Measurements from ENCODE around the gene CDKL5.

Gene CDKL5

GRCh38 chrX:18573556-18573955 lies 148.1 kb downstream of the CDKL5 start:
- H3K4me1 ChIP-seq (ENCODE audit: insufficient read depth, poor library complexity, severe bottlenecking), result peaks cover 16% of the 10 kb centered on the region

GRCh38 chrX:18574591-18574990 lies 149.2 kb downstream of the CDKL5 start:
- Histone ChIP-seq H3K4me3 (ENCODE audit: severe bottlenecking) (no peak overlapping the region), H3K36me3 (ENCODE audit: low read depth) (no peaks in the 10 kb centered on the region), H3K27me3 (ENCODE audit: insufficient read depth, poor library complexity, severe bottlenecking) (no peaks in the 10 kb centered on the region), H3K4me1 (ENCODE audit: insufficient read depth, poor library complexity, severe bottlenecking) (peaks cover 16% of the 10 kb centered on the region), H3K27ac (ENCODE audit: poor library complexity, severe bottlenecking) (no peak overlapping the region), H3K9me3 (ENCODE audit: severe bottlenecking) (no peaks in the 10 kb centered on the region)
- DNase-seq (ENCODE audit: low spot score) (no peak), ATAC-seq (ENCODE audit: low read depth) (peak; percentile 45; the same call in 2 of the 3 replicates)
- no peak for TF ChIP-seq CTCF (IDR thresholded peaks at IDR 0.05; ENCODE audit: poor library complexity, severe bottlenecking)

More at GRCh38 chrX:18573556-18573955, 148.1 kb downstream of the CDKL5 start:
- Histone ChIP-seq H3K36me3 (ENCODE audit: low read depth) (no peaks in the 10 kb centered on the region), H3K4me3 (ENCODE audit: severe bottlenecking) (no peak overlapping the region), H3K27me3 (ENCODE audit: insufficient read depth, poor library complexity, severe bottlenecking) (no peaks in the 10 kb centered on the region), H3K27ac (ENCODE audit: poor library complexity, severe bottlenecking) (no peak overlapping the region), H3K9me3 (ENCODE audit: severe bottlenecking) (no peaks in the 10 kb centered on the region)
- no peak for DNase-seq (ENCODE audit: low spot score)
- TF ChIP-seq CTCF (IDR thresholded peaks at IDR 0.05; ENCODE audit: poor library complexity, severe bottlenecking), result no peak
- ATAC-seq (ENCODE audit: low read depth), result no peak

GRCh38 chrX:18575744-18576143 lies 150.3 kb downstream of the CDKL5 start:
- H3K4me3 ChIP-seq (ENCODE audit: severe bottlenecking), result no peak overlapping the region
- H3K9me3 ChIP-seq (ENCODE audit: severe bottlenecking), result no peaks in the 10 kb centered on the region
- no peak overlapping the region for H3K27ac ChIP-seq (ENCODE audit: poor library complexity, severe bottlenecking)
- H3K4me1 ChIP-seq (ENCODE audit: insufficient read depth, poor library complexity, severe bottlenecking), result peaks cover 16% of the 10 kb centered on the region
- H3K27me3 ChIP-seq (ENCODE audit: insufficient read depth, poor library complexity, severe bottlenecking), result no peaks in the 10 kb centered on the region
- no peaks in the 10 kb centered on the region for H3K36me3 ChIP-seq (ENCODE audit: low read depth)
- no peak for TF ChIP-seq CTCF (IDR thresholded peaks at IDR 0.05; ENCODE audit: poor library complexity, severe bottlenecking)
- ATAC-seq (ENCODE audit: low read depth) (peak; percentile 68), DNase-seq (ENCODE audit: low spot score) (no peak)

GRCh38 chrX:18577400-18577799 lies 152.0 kb downstream of the CDKL5 start:
- no peaks in the 10 kb centered on the region for H3K27me3 ChIP-seq (ENCODE audit: insufficient read depth, poor library complexity, severe bottlenecking)
- TF ChIP-seq CTCF (IDR thresholded peaks at IDR 0.05; ENCODE audit: poor library complexity, severe bottlenecking), result no peak
- H3K36me3 ChIP-seq (ENCODE audit: low read depth), result no peaks in the 10 kb centered on the region
- DNase-seq (ENCODE audit: low spot score) (no peak), ATAC-seq (ENCODE audit: low read depth) (no peak)
- peaks cover 16% of the 10 kb centered on the region for H3K4me1 ChIP-seq (ENCODE audit: insufficient read depth, poor library complexity, severe bottlenecking)
- no peak overlapping the region for H3K27ac ChIP-seq (ENCODE audit: poor library complexity, severe bottlenecking)
- no peaks in the 10 kb centered on the region for H3K9me3 ChIP-seq (ENCODE audit: severe bottlenecking)
- H3K4me3 ChIP-seq (ENCODE audit: severe bottlenecking), result no peak overlapping the region

GRCh38 chrX:18578546-18578945 lies 153.1 kb downstream of the CDKL5 start:
- H3K36me3 ChIP-seq (ENCODE audit: low read depth), result no peaks in the 10 kb centered on the region
- H3K4me3 ChIP-seq (ENCODE audit: severe bottlenecking), result no peak overlapping the region
- DNase-seq (ENCODE audit: low spot score), result no peak

More at GRCh38 chrX:18578546-18578945, 153.1 kb downstream of the CDKL5 start:
- H3K9me3 ChIP-seq (ENCODE audit: severe bottlenecking), result no peaks in the 10 kb centered on the region
- no peak for TF ChIP-seq CTCF (IDR thresholded peaks at IDR 0.05; ENCODE audit: poor library complexity, severe bottlenecking)
- H3K27me3 ChIP-seq (ENCODE audit: insufficient read depth, poor library complexity, severe bottlenecking), result no peaks in the 10 kb centered on the region
- no peak overlapping the region for H3K27ac ChIP-seq (ENCODE audit: poor library complexity, severe bottlenecking)
- no peak for ATAC-seq (ENCODE audit: low read depth)
- H3K4me1 ChIP-seq (ENCODE audit: insufficient read depth, poor library complexity, severe bottlenecking), result peaks cover 16% of the 10 kb centered on the region
